Fibroblast of skin of back (primary cell): ENCODE measurements around the gene CEP112.
"Not testable (repeated sequence)": the region's sequence is repeated elsewhere in the genome, so short reads cannot be mapped to it uniquely, and the experiment has no call there.

Experiments used
- DNase-seq: peaks from one replicate; pipeline ENCODE4 v3.0.0-alpha.2; 2013

CEP112 gene

DNA sequence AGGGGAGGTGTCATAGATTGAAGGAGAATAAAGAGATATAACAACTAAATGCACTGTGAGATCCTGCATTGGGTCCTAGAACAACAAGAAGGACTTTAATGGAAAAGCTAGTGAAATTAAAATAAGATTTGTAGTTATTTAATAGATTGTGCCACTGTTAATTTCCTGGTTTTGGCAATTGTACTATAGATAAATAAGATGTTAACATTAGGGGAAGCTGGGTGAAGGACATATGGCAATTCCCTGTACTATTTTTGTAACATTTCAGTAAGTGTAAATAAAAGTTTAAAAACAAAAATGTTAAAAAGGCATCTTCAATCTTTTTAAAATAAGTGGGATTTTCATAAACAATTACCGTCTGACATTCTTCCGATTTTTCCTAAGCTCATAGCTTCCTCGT lies 372.1 kb downstream of the CEP112 start:
- no peak for DNase-seq

DNA sequence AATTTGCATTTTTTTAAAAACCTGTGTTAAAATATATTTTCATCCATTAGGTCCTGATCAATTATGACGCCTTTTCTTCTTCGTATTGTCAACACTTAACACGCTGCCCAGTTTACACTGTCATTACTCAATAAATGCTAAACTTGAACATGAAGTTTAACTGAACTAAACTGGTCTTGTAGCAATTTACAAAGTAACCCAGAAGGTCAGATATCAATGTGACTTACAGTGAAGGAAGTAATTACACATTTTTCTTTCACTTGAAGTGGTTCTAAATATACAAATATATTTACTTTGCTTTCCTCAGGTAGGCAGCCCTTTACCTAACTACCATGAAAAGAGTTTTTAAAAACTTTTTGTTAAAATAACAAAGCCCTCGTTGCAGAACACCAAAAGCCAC lies 374.0 kb downstream of the CEP112 start:
- no peak for DNase-seq

DNA sequence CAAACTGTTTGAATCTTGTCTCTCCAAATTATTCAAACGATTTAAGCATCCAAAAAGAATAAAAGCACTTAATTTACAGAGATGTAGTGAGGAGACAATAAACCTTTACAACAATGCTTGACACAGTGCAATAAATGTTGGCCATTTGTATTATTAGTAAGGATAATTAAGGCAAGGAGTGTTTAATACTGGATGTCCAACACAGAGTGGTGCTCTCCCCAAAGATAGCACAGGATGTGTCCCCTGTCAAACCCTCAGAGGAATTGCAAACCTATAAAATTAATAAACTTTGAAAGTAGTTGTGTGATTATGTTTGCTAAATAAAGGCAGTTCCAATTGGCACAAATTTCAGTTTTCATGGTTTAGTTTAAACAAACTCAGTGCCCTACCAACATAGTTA lies 377.5 kb downstream of the CEP112 start:
- no peak for DNase-seq

DNA sequence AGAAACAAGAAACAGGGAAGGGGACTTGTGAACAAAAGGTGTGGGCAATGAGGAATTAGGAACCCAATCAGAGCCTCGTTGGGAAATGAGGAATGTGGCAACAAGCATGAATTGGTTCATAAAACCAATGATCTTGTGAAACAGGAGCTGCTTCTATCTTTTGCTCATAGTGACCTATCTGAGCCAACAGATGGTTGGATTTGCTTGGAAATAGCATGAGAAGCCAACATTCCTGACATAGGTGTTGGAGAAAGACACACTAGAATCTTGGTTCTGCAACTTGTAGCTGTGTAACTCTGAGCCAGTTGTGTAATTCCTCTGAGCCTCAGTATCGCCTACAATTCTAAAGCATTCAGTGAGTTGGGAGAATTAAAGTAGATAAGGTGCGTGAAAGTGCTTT lies 378.6 kb downstream of the CEP112 start:
- no peak for DNase-seq

DNA sequence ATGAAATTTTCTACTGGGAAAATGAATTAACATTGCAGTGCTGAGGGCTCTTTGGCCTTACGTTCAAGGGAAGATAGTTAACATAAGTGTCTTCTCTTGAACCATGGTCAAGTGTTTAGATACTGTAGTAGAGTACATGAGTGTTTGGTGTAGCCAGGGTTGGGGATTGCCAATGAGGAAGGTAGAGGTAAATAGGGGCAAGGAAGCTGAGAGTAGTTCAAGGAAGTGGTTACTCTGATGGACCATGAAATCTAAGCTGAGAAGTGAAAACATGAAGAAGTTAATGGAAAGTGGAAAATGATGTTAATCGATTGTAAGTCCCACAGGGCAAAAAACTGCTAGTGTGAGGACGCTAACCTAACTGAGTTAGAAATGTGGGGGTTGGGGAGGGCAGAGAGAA lies 380.9 kb downstream of the CEP112 start:
- no peak for DNase-seq

DNA sequence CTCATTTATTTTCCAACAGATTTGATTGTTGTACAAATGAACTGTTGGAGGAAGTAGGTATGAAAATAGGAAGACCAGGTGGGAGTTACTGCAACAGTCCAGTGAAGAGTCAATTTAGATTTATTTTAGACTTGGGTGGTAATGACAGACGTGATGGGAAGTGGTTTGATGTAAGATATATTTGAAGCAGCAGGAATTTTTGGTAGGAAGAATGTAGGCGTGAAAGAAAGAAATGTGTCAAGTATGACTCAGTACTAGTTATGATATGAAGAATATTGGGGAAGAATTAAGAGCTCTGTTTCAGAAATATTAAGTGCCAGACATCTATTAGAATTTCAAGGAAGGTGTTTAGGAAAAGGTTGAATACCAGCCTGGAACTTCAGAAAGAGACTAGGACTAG lies 382.6 kb downstream of the CEP112 start:
- peak; percentile 18 for DNase-seq

- DNase-seq, result not testable (repeated sequence)
Measured at GRCh38 chr17:65808566-65808965, 383.4 kb downstream of the CEP112 start.

DNA sequence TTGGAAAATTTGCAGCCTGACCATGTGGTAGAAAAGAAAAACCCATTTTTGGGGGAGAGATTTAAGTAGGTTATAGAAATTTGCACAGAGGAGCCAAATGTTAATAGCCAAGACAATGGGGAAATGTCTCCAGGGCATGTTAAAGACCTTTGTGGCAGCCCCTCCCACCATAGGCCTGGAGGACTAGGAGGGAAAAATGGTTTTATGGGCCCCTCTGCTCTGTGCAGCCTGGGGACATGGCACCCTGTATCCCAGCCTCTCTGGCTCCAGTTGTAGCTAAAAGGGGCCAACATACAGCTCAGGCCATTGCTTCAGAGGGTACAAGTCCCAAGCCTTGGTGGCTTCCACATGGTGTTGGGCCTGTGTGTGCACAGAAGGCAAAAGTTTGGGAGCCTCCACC lies 384.6 kb downstream of the CEP112 start:
- no peak for DNase-seq

GRCh38 chr17:65801513-65801912 lies 390.4 kb downstream of the CEP112 start:
- no peak for DNase-seq

GRCh38 chr17:65800655-65801054 lies 391.3 kb downstream of the CEP112 start:
- no peak for DNase-seq

DNA sequence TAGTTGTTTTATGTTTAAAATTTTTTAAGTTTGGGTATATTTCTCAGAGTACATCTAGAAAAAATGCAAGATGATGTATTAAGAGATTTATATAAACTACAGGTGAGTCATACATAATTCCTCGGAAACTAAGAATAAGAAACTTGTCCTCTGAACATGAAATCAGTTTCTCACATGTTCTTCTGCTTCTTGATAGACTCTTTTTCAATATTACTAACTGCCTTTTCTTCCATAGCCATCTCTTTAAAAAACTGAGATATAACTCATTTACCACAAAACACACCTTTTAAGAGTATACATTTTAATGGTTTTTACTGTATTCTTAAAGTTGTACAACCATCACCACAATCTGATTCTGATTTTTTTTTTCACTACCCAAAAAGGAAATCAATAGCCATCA lies 392.1 kb downstream of the CEP112 start:
- DNase-seq, result no peak

GRCh38 chr17:65799454-65799853 lies 392.5 kb downstream of the CEP112 start:
- no peak for DNase-seq

- no peak for DNase-seq
Measured at GRCh38 chr17:65797809-65798208, 394.1 kb downstream of the CEP112 start.

- DNase-seq, result no peak
Measured at GRCh38 chr17:65797101-65797500, 394.8 kb downstream of the CEP112 start.

DNA sequence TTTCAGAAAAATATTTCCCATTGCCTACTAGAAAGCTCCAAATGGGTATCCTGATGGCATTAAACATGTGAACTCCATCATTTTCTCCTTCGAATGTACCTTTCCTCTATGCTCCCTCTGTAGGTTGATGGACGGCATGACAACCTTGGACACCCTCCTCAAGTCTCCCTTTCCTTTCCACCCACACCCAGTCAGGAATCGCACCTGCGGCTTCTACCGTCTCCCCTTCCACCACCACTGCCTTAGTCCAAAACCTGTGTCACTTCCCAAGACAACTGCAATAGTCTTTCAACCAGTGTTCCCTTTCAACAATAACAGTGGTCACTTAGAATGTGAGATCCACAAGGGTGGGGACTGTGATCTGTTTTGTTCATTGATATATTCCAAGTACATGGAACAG lies 397.4 kb downstream of the CEP112 start:
- peak; percentile 29 for DNase-seq

DNA sequence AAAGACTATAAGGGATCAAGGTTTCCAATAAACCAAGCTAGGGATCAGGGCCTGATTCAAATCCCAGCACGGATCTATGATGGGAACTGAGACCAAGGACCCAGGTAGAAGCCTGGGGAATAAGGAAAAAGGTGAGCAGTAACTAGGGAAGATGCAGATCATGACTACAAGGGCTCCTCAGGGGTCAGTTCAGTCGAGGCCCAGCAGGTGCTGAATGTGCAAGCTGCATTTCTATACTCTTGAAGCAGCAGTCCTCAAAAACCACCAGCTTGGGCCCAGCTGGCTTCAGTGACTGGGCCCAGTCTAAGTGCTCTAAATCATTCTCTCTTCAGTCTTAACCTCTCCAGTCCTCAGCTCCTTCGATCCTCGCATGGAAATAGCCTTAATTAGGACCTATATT lies 401.7 kb downstream of the CEP112 start:
- no peak for DNase-seq

- no peak for DNase-seq
Measured at GRCh38 chr17:65787503-65787902, 404.4 kb downstream of the CEP112 start.

DNA sequence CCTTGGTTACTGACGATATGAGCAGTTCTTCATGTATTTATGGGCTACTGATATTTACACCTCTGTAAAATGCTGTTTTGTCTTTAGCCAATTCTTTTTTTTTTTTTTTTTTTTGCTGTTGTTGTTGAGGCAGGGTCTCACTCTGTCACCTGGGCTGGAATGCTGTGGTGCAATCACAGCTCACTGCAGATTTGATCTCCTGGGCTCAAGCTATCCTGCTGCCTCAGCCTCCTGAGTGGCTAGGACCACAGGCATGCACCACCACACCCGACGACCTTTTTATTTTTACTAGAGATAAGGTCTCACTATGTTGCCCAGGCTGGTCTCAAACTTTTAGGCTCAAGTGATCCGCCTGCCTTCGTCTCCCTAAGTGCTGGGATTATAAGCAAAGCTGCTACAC lies 405.5 kb downstream of the CEP112 start:
- no peak for DNase-seq

- peak; percentile 98 for DNase-seq
Measured at GRCh38 chr17:65785109-65785508, 406.8 kb downstream of the CEP112 start.

DNA sequence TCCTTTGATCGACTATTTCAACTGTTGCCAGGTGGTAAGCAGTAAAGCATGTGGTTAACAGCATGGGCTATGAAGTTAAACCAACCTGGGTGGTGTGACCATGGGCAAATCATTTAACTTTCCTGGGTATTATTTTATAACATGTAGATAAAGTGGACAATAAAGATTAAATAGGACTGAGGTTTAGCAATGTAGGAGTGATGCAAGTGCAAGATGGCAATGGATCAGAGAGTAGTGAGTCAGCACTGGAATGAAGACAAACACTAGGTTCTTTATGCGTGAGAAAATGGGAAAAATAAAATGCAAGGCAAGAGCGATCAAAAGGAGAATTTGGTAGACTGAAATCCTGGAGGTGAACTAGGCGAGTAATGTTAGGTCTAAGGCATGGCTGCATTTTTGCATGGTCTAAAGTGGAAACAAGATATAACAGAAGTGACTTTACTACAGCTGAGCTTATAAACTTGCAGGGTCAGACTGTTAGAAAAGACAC lies 408.0 kb downstream of the CEP112 start:
- DNase-seq, result peak; percentile 92

DNA sequence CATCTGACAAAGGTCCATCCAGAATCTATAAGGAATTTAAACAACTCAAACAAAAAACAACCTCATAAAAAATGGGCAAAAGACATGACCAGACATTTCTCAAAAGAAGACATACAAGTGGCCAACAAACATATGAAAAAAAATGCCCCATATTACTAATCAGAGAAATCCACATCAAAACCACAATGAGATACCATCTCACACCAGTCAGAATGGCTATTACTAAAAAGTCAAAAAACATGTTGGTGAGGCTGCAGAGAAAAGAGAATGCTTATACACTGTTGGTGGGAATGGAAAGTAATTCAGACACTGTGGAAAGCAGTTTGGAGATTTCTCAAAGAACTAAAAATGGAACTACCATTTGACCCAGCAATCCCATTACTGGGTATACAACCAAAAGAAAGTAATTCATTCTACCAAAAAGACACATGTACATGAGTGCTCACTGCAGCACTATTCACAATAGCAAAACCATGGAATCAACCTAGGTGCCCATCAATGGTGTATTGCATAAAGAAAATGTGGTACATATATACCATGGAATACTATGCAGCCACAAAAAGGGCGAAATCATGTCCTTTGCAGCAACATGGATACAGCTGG lies 409.7 kb downstream of the CEP112 start:
- DNase-seq, result peak; percentile 22

GRCh38 chr17:65780111-65780510 lies 411.8 kb downstream of the CEP112 start:
- DNase-seq, result no peak

GRCh38 chr17:65776890-65777289 lies 415.0 kb downstream of the CEP112 start:
- DNase-seq, result no peak

- DNase-seq, result no peak
Measured at GRCh38 chr17:65774787-65775186, 417.1 kb downstream of the CEP112 start.

- DNase-seq, result no peak
Measured at GRCh38 chr17:65772989-65773388, 418.9 kb downstream of the CEP112 start.
